HG03521 (cell line): ENCODE data around the gene ZFAND3.

ENCODE experiments used
- ATAC-seq: cut with Tn5 transposase; IDR thresholded peaks from one replicate; pipeline ENCODE4 v1.9.1; 2021; ENCODE audit warnings: mild to moderate bottlenecking, moderate library complexity; ENCODE audit not compliant: unreplicated experiment

The ZFAND3 gene

DNA sequence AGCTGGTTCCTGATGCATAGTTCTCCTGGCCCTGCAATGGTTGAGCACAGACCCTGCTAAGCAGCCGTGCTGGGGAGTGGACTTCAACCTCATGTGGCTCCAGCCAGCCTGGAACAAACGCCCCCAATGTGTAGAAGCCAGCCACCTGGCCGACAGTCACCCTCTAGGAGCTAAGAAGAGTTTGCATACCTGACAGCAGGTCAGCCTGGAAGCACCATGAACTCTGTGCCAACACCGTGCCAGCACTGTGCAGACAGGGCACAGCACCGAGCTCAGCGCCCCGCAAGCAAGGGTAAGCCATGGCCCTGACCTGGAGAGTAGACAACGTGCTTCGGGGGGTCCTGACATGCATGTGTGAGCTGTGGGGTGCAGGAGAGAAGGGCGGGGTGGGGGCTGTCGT lies 356.3 kb downstream of the ZFAND3 start:
- no peak for ATAC-seq

DNA sequence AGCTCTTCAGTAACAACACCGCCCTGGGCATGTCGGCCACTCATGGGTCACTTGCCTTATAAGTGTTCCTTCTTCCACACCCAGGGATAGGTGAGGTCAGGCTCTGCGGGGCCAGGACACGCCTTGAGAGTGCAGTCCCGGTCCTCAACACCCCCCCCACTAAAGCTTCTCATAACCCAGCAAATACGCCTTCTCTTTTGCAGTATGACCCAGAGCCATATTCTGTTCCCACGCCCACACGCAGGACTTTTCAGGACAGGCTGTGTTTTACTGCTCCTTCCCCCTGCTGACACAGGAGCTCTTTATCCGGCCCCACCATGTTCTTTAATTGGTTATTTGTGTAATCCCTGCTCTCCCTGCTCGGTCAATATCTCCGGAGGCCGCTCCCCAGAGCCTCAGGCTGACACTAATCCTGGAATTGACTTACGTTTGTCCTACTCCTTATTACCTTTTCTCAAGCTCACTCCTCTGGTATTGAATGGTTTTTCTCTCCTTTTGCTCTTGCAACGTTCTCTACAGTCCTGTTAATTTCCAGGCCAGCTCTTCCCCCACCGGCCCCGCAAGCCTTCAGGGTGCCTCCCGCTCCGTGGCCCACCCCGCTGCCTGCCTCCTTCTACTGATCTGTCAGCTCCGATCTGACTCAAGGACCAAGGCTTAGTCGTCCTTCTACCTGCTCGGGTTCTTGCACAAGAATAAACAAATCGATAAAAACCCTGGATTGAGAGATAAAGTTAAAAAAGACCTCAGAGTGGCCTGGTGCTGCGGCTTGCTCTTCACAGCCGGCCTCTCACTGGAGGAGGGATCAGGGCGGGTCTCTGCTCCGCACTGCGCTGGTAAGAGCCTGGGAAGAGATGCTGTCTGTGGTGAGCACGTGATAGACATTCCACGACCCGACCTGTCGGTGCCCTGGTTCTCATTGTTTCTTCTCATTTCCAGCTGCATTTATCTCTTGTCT lies 357.5 kb downstream of the ZFAND3 start:
- no peak for ATAC-seq

DNA sequence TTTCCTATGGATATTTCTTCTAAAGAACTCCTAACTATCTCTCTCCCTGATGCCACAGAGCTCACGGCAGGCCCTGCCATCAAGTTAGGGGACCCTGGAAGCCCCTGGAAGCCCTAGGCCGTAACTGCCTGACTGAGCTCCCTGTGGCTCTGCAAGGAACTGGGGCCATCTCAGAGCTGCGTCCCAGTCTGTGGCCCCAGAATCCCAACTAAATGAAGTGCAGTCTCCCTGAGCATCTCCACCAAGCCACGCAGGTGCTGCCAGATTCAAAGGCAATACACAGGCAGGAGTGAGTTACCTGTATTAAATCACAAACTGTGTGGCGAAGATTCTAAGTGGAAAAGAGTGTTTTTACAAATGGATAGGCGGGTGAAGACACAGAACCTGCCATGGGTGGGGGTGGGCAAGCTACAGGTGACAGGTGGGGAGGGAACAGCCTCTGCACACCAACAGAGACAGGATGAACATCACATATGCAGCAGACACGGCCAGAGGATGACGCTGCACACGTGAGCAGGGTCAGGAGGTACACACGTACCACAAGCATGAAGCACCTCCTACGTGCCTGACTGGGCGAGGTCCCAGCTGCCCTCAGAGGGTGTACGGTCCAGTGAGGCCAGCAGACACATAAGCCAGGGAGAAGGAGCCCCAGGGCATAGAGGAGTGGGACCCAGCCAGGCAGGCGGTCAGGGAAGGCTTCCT lies 358.5 kb downstream of the ZFAND3 start:
- no peak for ATAC-seq

DNA sequence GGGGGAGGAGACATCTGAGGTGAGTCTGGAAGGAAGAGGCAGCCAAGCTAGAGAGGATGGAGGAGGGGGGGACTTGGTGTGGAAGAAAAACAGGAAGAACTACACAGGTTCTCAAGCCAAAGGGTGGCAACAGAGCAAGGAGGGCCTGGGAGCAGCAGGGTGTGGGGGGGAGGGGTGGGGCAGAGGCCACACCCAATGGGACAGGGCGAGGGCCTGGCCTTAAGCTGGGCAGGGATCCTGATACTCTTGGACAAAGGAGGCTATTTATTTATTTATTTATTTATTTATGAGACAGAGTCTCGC lies 359.0 kb downstream of the ZFAND3 start:
- ATAC-seq, result no peak

- ATAC-seq, result no peak
Observed at GRCh38 chr6:38179300-38179699, 359.8 kb downstream of the ZFAND3 start.

DNA sequence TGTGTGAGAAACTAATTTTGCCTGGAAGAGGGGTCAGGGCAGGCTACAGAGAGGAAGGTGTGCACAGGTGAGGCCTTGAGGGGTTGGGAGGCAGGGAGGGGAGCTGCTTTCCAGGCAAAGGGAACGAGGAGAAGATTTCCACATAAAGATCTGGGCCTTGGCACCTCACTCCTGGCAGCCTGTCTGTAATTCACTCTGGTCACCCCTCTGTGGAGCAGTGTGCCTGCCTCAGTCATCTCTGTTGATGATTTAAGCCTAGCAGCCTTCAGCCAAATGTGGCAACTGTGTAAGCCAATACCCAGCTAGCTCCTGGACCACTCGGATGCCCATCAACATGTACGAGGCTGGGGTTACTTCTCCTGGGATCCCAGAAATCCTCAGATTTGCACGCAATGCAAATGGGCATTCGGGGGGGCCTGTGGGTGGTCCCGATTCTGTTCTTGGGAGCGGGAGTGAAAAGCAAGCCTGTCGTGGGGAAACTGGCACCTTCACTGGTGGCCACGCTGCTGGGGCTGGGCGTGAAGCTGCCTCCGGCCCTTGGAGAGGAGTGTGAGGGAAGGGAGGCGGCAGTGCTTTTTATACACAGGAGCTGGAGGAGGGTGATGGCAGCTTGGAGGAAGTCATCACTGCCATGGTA lies 360.4 kb downstream of the ZFAND3 start:
- ATAC-seq, result no peak

- ATAC-seq, result no peak
Observed at GRCh38 chr6:38180586-38180985, 361.1 kb downstream of the ZFAND3 start.

- no peak for ATAC-seq
Observed at GRCh38 chr6:38182426-38182825, 362.9 kb downstream of the ZFAND3 start.

- ATAC-seq, result no peak
Observed at GRCh38 chr6:38183856-38184584, 364.5 kb downstream of the ZFAND3 start.

DNA sequence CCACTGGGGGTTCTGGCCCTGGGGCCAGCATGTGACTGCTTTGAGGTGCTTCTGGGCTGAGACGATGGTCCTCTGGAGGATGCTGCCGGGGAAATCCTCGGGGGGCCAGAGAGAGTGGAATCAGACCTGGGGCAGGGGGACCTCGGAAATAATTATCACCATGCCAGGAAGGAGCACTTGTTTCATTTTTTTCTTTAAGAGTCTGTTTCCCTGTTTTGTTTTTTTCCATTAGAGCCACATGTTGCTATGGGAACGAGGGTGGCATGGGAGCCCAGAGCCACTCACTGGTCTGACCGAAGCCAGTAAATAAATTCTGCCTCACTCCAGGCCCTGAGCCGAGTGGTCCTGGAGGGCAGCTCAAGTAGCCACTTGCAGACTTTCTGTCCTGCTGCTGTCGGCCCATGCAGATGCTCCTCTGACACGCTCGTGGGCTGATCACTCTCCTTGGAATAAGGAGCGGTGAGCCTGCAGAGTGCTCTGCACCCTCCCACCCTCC lies 365.1 kb downstream of the ZFAND3 start:
- ATAC-seq, result no peak

DNA sequence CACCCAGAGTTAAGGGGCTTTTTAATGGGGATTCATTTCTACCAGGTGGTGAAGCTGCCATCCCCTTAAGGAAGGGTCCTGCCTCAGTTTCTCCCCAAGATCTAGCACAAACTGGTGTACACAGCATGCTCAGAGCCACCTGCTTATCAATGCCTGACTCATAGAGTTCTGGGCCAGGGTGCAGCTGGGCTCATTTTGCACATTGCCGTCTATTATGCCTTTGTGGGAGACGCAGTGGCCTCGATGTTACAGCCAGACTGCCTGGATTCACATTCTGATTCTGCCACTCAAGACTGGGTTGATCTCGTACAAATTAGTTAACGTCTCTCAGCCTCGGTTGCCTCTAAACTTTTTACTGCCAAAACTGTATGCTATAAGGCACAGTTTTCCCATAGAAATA lies 365.7 kb downstream of the ZFAND3 start:
- ATAC-seq, result no peak

GRCh38 chr6:38185752-38186151 lies 366.2 kb downstream of the ZFAND3 start:
- ATAC-seq, result no peak

DNA sequence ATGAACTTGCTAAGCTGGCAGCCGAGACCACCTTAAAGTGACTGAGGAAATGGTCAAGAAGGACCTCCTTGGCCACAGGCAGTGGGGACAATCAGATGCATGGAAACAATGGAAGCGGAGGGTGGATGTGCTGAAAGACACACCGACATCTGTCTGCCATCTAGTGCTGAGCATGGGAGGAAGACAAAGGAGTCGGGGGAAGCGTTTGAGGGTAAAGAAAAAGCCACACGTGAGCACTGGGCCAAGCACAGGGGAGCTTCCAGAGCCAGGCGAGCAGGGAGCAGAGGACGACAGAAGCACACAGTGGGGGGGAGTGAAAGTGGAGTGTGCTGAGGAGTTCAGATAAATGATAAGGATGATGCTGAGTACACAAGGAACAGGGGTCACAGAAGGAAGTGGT lies 367.8 kb downstream of the ZFAND3 start:
- ATAC-seq, result no peak

DNA sequence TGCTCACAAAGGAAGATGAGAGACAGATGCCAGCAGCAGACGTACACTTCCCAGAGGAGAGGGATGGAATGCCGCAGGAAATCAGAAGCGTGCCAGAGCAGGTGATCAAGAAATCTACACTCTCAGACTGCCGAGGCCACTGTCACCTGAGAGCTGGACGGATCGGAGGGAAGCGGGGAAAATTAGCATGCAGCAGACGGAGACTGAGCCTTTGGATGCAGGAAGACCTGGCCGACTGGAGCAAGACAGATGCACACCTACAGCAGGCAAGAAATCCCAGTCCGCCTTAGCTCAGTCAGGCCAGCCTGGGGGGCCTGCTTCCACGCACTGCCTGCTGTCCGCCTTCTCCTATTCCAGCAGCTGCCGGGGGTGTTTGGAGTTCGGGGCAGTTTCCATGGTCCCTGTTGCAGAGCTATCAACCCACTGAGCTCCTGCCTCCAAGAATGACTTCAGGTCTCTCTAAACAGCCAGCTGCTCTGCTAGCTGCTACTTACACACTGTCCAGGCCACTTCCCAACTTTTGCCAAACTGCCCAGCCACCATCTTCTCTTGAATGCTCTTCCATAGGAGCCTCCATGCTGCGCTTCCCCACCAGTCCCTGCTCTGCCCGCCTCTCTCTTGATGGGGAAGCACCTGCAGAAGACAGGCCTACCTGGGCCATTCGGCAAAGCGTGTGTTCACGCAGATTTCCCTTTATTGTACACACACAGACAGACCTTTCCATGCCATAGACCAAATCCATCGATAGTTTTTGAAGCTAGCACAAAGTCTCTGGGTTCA lies 368.5 kb downstream of the ZFAND3 start:
- no peak for ATAC-seq

DNA sequence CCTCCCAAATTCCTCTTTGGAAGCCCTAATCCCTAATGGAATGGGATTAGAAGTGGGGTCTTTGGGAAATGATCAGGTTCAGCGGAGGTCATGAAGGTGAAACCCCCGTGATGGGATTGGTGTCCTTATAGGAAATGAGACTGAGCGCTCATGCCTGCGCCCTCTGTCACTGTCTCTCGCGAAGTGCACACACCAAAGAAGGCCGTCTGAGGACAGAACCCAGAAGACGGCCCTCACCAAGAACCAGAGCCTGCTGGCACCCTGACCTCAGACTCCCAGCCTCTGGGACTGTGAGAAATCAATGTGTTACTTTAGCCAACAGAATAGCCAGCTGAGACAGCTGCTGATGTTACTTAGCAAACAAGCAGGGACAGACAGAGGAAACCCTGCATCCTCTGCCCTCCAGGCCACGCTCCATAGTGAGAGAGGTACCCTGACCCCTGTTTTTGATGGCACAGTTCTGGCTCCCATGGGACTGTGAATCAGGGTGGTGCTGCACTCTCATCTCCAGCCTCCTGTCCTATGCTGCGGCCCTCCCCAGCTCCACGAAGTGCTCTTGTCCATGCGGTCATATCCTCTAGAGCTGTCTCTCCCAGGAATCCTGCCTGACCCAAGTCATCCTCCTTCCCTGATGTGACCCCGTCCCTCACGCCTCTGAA lies 369.3 kb downstream of the ZFAND3 start:
- ATAC-seq, result no peak

DNA sequence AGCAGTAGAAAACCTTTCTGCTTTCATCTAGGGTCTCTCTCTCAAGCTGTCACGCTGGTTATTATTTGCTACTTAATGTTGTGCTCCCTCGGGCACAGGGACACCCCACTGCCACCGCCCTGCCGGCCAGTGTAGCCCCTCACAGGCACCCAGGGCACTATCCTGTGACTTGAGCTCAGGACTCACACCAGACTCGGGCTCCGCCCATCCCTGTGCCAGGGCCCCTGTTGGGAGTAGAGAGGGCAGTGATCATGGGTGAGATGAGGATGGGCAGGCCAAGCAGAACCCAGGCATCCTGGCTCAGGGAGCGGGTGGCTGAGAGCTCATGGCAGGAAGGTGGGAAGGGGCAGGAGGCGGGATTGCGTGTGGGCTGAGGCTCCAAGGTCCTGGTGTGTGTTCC lies 371.9 kb downstream of the ZFAND3 start:
- no peak for ATAC-seq

- no peak for ATAC-seq
Observed at GRCh38 chr6:38192011-38192410, 372.5 kb downstream of the ZFAND3 start.

GRCh38 chr6:38192487-38192886 lies 373.0 kb downstream of the ZFAND3 start:
- no peak for ATAC-seq

DNA sequence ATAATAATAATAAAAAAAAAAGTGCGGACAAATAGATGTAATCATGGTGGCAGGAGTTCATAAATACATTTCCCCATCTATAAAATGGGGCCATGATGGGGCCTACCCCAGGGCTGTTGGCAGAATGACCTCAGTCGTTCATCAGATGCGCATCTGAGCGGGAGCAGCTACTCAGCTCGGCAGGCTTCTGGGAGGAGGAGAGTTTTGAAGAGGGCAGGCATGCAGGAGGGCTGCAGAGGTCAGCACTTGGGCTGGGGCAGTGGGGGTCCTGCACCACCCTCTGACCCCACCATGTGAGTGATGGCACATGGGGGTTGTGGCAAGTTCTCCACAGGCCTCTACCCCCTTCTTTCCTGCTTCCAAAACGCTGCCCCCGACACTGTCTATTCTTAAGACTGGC lies 373.5 kb downstream of the ZFAND3 start:
- ATAC-seq, result no peak
